ENCODE results near the gene ETV6.

Gene ETV6

DNA sequence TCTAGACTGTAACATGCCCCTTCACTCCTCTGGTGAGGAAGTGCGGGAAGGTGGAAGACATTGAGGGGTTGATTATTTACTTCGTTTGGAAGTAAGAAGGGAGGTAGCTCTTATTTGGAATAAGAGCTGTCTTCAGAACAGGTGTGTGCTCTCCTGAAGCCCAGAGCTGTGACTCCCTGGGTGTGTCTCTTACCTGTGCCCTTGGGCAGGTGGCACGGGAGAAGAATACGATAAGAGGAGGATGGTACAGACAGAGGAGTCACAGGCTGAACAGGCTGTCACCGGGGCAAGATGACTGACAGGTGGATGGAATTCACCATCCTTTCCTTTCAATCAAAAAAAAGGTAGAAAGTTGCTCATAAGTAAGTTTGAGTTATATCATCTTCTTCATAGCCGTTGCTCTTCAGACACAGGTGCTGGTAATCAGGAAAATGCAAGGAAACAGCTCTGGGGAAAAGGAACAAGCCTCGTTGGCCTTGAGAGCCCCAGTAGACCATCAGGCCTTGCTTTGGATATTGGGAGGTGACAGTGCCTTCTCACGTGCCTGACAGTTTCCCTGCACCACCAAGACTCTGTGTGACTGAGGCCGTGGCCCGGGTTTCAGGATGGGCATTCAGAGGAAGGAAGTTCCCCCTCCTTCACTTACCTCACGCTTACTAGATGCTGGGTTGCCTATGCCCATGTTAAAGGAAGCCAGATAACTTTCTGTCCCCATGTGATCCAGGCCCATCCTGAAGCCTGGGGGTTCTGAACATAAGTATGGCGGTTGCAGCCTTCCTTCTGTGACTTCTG is 120.4 kb downstream of the ETV6 start:
- H3K36me3 ChIP-seq, result no peaks in the 10 kb centered on the region
- peak overlapping the region; percentile 94 for H3K27ac ChIP-seq
- TF ChIP-seq, protein P1, sequence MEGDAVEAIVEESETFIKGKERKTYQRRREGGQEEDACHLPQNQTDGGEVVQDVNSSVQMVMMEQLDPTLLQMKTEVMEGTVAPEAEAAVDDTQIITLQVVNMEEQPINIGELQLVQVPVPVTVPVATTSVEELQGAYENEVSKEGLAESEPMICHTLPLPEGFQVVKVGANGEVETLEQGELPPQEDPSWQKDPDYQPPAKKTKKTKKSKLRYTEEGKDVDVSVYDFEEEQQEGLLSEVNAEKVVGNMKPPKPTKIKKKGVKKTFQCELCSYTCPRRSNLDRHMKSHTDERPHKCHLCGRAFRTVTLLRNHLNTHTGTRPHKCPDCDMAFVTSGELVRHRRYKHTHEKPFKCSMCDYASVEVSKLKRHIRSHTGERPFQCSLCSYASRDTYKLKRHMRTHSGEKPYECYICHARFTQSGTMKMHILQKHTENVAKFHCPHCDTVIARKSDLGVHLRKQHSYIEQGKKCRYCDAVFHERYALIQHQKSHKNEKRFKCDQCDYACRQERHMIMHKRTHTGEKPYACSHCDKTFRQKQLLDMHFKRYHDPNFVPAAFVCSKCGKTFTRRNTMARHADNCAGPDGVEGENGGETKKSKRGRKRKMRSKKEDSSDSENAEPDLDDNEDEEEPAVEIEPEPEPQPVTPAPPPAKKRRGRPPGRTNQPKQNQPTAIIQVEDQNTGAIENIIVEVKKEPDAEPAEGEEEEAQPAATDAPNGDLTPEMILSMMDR (IDR thresholded peaks at IDR 0.05), result no peak
- peaks cover 99% of the 10 kb centered on the region in 2 experiments for H3K4me1 ChIP-seq (ENCODE audit: control insufficient read depth in 1 of 2, insufficient read depth in 1 of 2, low read depth in 1 of 2, low read length in 1 of 2)
- H3K27me3 ChIP-seq, result no peaks in the 10 kb centered on the region
- H3K9me3 ChIP-seq, result no peaks in the 10 kb centered on the region
- H3K4me3 ChIP-seq (ENCODE audit: low read depth in 1 of 2, low read length in 1 of 2), result no peak overlapping the region

DNA sequence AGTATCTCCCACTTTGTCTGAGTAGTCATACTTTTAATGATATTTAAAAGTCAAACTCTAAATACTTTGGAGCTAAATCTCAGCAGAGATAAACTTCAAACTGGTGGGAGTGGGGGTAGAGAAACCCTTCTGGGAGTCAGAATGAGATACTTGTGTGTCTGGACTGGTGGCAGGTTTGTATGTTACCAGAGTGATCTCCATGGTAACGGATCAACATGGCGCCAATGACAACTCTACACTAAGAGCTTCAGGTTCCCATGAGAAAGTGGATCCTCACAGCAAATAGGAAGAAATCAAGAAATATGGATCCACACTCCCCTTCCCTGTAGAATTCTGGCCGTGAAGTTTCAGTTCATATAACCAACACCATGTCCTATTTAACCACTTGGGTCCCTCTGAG is 121.9 kb downstream of the ETV6 start:
- H3K4me3 ChIP-seq (ENCODE audit: low read depth in 1 of 2, low read length in 1 of 2), result no peak overlapping the region
- H3K27ac ChIP-seq, result peak overlapping the region; percentile 94
- TF ChIP-seq, protein P1 (IDR thresholded peaks at IDR 0.05), result no peak
- H3K9me3 ChIP-seq, result no peaks in the 10 kb centered on the region
- H3K36me3 ChIP-seq, result no peaks in the 10 kb centered on the region
- no peaks in the 10 kb centered on the region for H3K27me3 ChIP-seq
- peaks cover 96 to 97% of the 10 kb centered on the region in 2 experiments for H3K4me1 ChIP-seq (ENCODE audit: control insufficient read depth in 1 of 2, insufficient read depth in 1 of 2, low read depth in 1 of 2, low read length in 1 of 2)

DNA sequence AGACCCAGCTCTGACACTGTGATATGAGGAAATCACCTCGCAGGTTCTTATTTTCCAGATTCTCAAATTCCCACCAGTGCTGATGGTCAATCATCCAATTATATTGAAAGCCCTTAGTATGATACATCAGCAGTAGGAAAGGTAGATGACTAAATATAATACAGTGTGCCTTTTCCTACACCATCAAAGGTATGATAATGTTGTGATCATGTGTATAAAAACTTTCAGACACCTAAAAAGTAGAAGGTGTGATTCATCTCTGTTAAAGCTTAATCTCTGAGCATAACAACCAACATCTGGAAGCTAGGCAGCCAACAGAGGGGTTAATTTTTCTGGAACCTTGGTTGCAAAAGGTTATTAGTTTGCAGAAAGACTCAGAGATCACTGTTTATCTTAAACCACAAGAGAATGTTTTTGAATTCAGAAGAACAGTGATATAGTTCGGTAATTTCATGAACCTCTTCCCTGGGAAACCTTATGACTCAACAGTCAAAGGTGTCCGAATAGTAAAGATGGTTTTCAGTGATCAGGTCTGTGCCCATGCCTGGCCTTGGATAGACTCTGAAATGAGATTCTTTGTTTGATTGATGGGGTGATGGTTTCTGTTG is 122.5 kb downstream of the ETV6 start:
- peaks cover 89 to 91% of the 10 kb centered on the region in 2 experiments for H3K4me1 ChIP-seq (ENCODE audit: control insufficient read depth in 1 of 2, insufficient read depth in 1 of 2, low read depth in 1 of 2, low read length in 1 of 2)

DNA sequence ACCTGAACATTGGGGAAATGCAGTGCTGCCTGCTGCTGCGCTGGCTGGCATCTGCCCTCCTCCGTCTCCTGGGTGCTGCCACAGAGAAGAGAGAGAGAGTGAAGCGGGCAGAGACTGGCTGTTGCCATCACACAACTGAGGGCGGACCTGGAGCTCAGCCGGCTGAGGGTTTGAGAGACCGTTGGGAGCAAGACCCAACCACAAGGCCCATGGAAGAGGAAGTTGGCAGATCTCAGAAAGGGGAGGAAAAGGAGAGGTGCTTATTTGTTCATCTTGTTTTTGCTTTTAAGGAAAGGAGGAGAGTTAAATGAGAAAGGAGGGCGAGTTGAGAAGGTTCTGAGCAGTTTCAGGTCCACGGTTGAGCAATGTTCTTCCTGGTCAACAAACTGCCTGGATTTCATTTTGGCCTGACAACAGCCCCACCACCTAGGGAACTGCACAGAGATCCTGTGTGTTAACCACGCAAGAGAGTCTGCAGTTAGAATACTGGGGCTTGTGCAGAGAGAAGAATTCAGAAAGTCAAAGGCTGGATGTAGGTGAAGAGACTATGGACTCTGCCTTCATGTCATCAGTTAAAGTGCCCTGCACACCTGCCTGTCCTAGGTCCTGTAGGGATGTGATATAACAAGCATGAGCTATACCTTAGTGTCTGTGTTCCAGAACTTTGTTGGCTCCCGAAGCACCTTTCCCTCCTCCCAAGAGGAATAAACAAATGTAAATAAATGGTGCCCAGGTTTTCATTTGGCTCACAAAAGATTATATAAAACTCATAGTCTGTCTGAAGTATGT is 124.6 kb downstream of the ETV6 start:
- no peaks in the 10 kb centered on the region for H3K36me3 ChIP-seq
- H3K27me3 ChIP-seq, result no peaks in the 10 kb centered on the region
- H3K9me3 ChIP-seq, result no peaks in the 10 kb centered on the region
- peak overlapping the region; percentile 81 for H3K27ac ChIP-seq
- H3K4me3 ChIP-seq (ENCODE audit: low read depth in 1 of 2, low read length in 1 of 2), result peak overlapping the region; percentile 33
- TF ChIP-seq, protein P1 (IDR thresholded peaks at IDR 0.05), result no peak
- peaks cover 70 to 79% of the 10 kb centered on the region in 2 experiments for H3K4me1 ChIP-seq (ENCODE audit: control insufficient read depth in 1 of 2, insufficient read depth in 1 of 2, low read depth in 1 of 2, low read length in 1 of 2)

More for the DNA sequence above, 122.5 kb downstream of the ETV6 start:
- Histone ChIP-seq H3K27ac (peak overlapping the region; percentile 94), H3K4me3 (ENCODE audit: low read depth in 1 of 2, low read length in 1 of 2) (no peak overlapping the region), H3K36me3 (no peaks in the 10 kb centered on the region), H3K27me3 (no peaks in the 10 kb centered on the region), H3K9me3 (no peaks in the 10 kb centered on the region)
- TF ChIP-seq, protein P1 (IDR thresholded peaks at IDR 0.05), result no peak

DNA sequence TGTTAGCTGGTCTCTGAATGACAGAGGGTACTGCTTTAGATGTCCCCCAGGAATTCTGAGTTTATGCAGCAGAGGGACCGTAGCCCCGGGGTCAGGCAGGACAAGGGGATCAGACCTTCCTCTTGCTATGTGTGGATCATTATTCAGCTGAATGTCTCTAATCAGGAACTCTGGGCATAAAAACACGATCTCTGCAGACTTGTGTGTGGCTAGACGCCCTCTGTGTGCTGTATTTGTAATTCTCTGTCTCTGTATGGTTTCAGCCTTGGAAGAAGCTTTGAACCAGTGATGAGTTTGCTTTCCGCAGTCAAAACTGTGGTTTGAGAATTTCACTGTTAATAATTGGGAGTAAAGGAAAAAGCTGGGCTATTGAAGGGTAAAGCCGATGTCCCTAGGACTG is 125.3 kb downstream of the ETV6 start:
- H3K9me3 ChIP-seq, result no peaks in the 10 kb centered on the region

More for the DNA sequence above, 125.3 kb downstream of the ETV6 start:
- no peak overlapping the region for H3K4me3 ChIP-seq (ENCODE audit: low read depth in 1 of 2, low read length in 1 of 2)
- H3K27ac ChIP-seq, result peak overlapping the region; percentile 81
- H3K36me3 ChIP-seq, result no peaks in the 10 kb centered on the region
- H3K27me3 ChIP-seq, result no peaks in the 10 kb centered on the region
- peaks cover 63 to 72% of the 10 kb centered on the region in 2 experiments for H3K4me1 ChIP-seq (ENCODE audit: control insufficient read depth in 1 of 2, insufficient read depth in 1 of 2, low read depth in 1 of 2, low read length in 1 of 2)
- TF ChIP-seq, protein P1 (IDR thresholded peaks at IDR 0.05), result no peak
